Measurements from ENCODE around the gene F12.
"Not testable (repeated sequence)": the region's sequence is repeated elsewhere in the genome, so short reads cannot be mapped to it uniquely, and the experiment has no call there.

The F12 gene

DNA sequence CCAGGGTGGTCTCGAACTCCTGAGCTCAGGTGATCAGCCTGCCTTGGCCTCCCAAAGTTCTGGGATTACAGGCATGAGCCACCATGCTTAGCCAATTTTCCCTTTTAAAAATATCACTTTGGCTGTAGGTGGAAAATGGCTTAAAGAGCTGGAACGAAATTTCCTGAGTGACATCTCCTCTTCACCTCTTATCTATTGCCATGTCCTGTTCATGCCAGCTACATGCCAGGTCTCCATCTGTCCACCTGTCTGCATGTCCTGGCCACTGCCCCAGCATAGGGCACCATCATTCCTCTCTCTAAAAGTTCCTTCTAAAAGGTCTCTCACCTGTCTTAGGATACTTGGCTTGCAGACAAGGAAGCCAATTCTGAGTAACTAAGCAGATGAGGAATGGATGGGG, 14.3 kb upstream of the F12 start:
- DNase-seq (ENCODE audit: extremely low spot score) = no peak
- ChIA-PET CTCF (interaction anchor here (1.2 kb wide), 1 partner anchor 53 kb away, joined by 4 read pairs; no protein-coding TSS in a partner anchor), POLR2A (interaction anchor here (1.0 to 4.7 kb wide), 2 partner anchors 19 to 20 kb away, joined by 3 to 69 read pairs; partner anchors contain the start of gene PRR7)
- TF ChIP-seq NFRKB (IDR thresholded peaks at IDR 0.05) (no peak), BHLHE40 (IDR thresholded peaks at IDR 0.05; ENCODE audit: borderline replicate concordance) (no peak), SP1 (IDR thresholded peaks at IDR 0.05) (no peak), SUZ12 (IDR thresholded peaks at IDR 0.05) (no peak), ARNT (IDR thresholded peaks at IDR 0.05) (no peak), ZNF384 (IDR thresholded peaks at IDR 0.05) (no peak), ELF4 (IDR thresholded peaks at IDR 0.05) (no peak), HDGF (IDR thresholded peaks at IDR 0.05; ENCODE audit: borderline replicate concordance) (no peak), FOXM1 (IDR thresholded peaks at IDR 0.05; ENCODE audit: borderline replicate concordance) (no peak), FOXK2 (IDR thresholded peaks at IDR 0.05) (no peak), PKNOX1 (IDR thresholded peaks at IDR 0.05) (no peak), LEF1 (IDR thresholded peaks at IDR 0.05; ENCODE audit: borderline replicate concordance) (no peak), FOXA1 (IDR thresholded peaks at IDR 0.05) (no peak), CTBP1 (IDR thresholded peaks at IDR 0.05; ENCODE audit: borderline replicate concordance) (no peak)

- TF ChIP-seq NFRKB (IDR thresholded peaks at IDR 0.05) (no peak), ELF4 (IDR thresholded peaks at IDR 0.05) (no peak), TARDBP (IDR thresholded peaks at IDR 0.05) (no peak), BHLHE40 (IDR thresholded peaks at IDR 0.05; ENCODE audit: borderline replicate concordance) (no peak), ZNF384 (IDR thresholded peaks at IDR 0.05) (no peak), FOXA1 (IDR thresholded peaks at IDR 0.05) (no peak)
- DNase-seq (ENCODE audit: extremely low spot score) = no peak
- POLR2A ChIA-PET = no interaction called here
- CTCF ChIA-PET = interaction anchor here (0.6 kb wide), 1 partner anchor 17 kb away, joined by 3 read pairs; no protein-coding TSS in a partner anchor
These were observed 11.9 kb upstream of the F12 start for GRCh38 chr5:177421062-177421798.

DNA sequence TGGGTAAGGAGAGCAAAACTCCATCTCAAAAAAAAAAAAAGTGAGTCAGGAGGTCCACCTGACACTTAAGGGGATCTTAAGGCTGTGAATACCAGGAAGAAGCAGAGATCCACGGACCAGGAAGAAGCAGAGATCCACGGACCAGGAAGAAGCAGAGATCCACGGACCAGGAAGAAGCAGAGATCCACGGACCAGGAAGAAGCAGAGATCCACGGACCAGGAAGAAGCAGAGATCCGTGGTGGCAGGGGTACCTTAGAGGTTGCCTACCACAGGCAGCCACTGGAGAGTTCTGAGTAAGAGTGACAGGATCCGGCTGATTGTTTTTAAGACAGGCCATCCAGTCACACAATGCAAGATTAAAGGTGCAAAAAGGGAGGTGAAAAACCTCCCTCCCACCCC, 11.1 kb upstream of the F12 start:
- POLR2A ChIA-PET; DNase-seq (ENCODE audit: extremely low spot score): not testable (repeated sequence)
- CTCF ChIA-PET = interaction anchor here (0.7 kb wide), 1 partner anchor 114 kb away, joined by 4 read pairs; no protein-coding TSS in a partner anchor

- CTCF ChIA-PET = interaction anchor here (1.0 kb wide), 1 partner anchor 30 kb away, joined by 3 read pairs; no protein-coding TSS in a partner anchor
- no peak for DNase-seq (ENCODE audit: extremely low spot score)
- POLR2A ChIA-PET = no interaction called here
- TF ChIP-seq ZNF384 (IDR thresholded peaks at IDR 0.05) (no peak), PKNOX1 (IDR thresholded peaks at IDR 0.05) (no peak), NFRKB (IDR thresholded peaks at IDR 0.05) (no peak), ELF4 (IDR thresholded peaks at IDR 0.05) (no peak), TARDBP (IDR thresholded peaks at IDR 0.05) (no peak), FOXA1 (IDR thresholded peaks at IDR 0.05) (no peak), BHLHE40 (IDR thresholded peaks at IDR 0.05; ENCODE audit: borderline replicate concordance) (no peak), ARNT (IDR thresholded peaks at IDR 0.05) (no peak), LEF1 (IDR thresholded peaks at IDR 0.05; ENCODE audit: borderline replicate concordance) (no peak), SUZ12 (IDR thresholded peaks at IDR 0.05) (no peak), HDGF (IDR thresholded peaks at IDR 0.05; ENCODE audit: borderline replicate concordance) (no peak), FOXM1 (IDR thresholded peaks at IDR 0.05; ENCODE audit: borderline replicate concordance) (no peak), CTBP1 (IDR thresholded peaks at IDR 0.05; ENCODE audit: borderline replicate concordance) (no peak), L3MBTL2 (conservative IDR thresholded peaks at IDR 0.05) (no peak), SP1 (IDR thresholded peaks at IDR 0.05) (no peak), FOXK2 (IDR thresholded peaks at IDR 0.05) (no peak)
These were observed 9.7 kb upstream of the F12 start for GRCh38 chr5:177419046-177419445.

DNA sequence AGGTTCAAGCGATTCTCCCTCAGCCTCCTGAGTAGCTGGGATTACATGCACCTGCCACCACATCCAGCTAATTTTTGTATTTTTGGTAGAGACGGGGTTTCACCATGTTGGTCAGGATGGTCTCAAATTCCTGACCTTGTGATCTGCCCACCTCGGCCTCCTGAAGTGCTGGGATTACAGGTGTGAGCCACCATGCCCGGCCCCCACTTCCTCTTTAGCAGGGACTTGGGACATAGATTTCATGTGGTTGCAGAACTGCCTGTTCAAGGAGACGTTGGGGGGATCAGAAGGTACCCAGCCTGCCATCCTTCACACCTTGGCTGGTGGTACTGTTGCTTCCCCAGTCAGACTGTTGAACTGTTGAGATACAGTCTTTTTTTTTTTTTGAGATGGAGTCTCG, 7.7 kb upstream of the F12 start:
- ChIA-PET POLR2A (interaction anchor here (4.9 kb wide), 1 partner anchor 9 kb away, joined by 19 read pairs; the partner anchor contains the start of gene GRK6), CTCF (interaction anchor here (0.7 to 1.5 kb wide), 3 partner anchors 8 to 757 kb away, joined by 3 to 7 read pairs (median 4); no protein-coding TSS in a partner anchor)
- DNase-seq (ENCODE audit: extremely low spot score) = not testable (repeated sequence)

- no peak for DNase-seq (ENCODE audit: extremely low spot score)
- TF ChIP-seq FOXM1 (IDR thresholded peaks at IDR 0.05; ENCODE audit: borderline replicate concordance) (no peak), HDGF (IDR thresholded peaks at IDR 0.05; ENCODE audit: borderline replicate concordance) (no peak), NFRKB (IDR thresholded peaks at IDR 0.05) (no peak), BHLHE40 (IDR thresholded peaks at IDR 0.05; ENCODE audit: borderline replicate concordance) (no peak), ELF4 (IDR thresholded peaks at IDR 0.05) (no peak), CTBP1 (IDR thresholded peaks at IDR 0.05; ENCODE audit: borderline replicate concordance) (no peak), ZNF384 (IDR thresholded peaks at IDR 0.05) (no peak), ARNT (IDR thresholded peaks at IDR 0.05) (no peak), PKNOX1 (IDR thresholded peaks at IDR 0.05) (no peak), TARDBP (IDR thresholded peaks at IDR 0.05) (no peak), FOXK2 (IDR thresholded peaks at IDR 0.05) (no peak), SP1 (IDR thresholded peaks at IDR 0.05) (no peak), SUZ12 (IDR thresholded peaks at IDR 0.05) (no peak), L3MBTL2 (conservative IDR thresholded peaks at IDR 0.05) (no peak)
- ChIA-PET CTCF (interaction anchor here (0.9 kb wide), 1 partner anchor 32 kb away, joined by 3 read pairs; no protein-coding TSS in a partner anchor), POLR2A (interaction anchor here (4.9 kb wide), 1 partner anchor 12 kb away, joined by 19 read pairs; the partner anchor contains the start of gene GRK6)
These were observed 5.1 kb upstream of the F12 start for GRCh38 chr5:177414481-177414880.
